NK-92 treated with Interleukin-12 subunit alpha and Interleukin-12 subunit beta, amount 100 ng/mL, for 24 hours (cell line): ENCODE measurements around the gene SIGLEC12.
A peak's percentile ranks its signal among the peaks of the same experiment; 100 is the strongest.
"Not testable (repeated sequence)": the region's sequence is repeated elsewhere in the genome, so short reads cannot be mapped to it uniquely, and the experiment has no call there.

ENCODE experiments used
- DNase-seq: peaks from one replicate; lab custom pipeline; 2025; lab: John Stamatoyannopoulos, UW

Gene SIGLEC12

GRCh38 chr19:51457351-51458013 is 44.1 kb downstream of the SIGLEC12 start:
- no peak for DNase-seq

GRCh38 chr19:51456541-51457290 is 44.9 kb downstream of the SIGLEC12 start:
- DNase-seq = no peak

GRCh38 chr19:51450730-51451307 is 50.8 kb downstream of the SIGLEC12 start:
- DNase-seq = no peak

- no peak for DNase-seq
Observed at GRCh38 chr19:51448411-51449016, 53.1 kb downstream of the SIGLEC12 start.

- no peak for DNase-seq
Observed at GRCh38 chr19:51448011-51448410, 53.6 kb downstream of the SIGLEC12 start.

- DNase-seq = not testable (repeated sequence)
Observed at GRCh38 chr19:51447510-51447909, 54.1 kb downstream of the SIGLEC12 start.

GRCh38 chr19:51441410-51442390 is 59.9 kb downstream of the SIGLEC12 start:
- peak; percentile 94 for DNase-seq
